Measurements from ENCODE around the gene HIRIP3.
"Not testable (repeated sequence)": the region's sequence is repeated elsewhere in the genome, so short reads cannot be mapped to it uniquely, and the experiment has no call there.

The HIRIP3 gene

DNA sequence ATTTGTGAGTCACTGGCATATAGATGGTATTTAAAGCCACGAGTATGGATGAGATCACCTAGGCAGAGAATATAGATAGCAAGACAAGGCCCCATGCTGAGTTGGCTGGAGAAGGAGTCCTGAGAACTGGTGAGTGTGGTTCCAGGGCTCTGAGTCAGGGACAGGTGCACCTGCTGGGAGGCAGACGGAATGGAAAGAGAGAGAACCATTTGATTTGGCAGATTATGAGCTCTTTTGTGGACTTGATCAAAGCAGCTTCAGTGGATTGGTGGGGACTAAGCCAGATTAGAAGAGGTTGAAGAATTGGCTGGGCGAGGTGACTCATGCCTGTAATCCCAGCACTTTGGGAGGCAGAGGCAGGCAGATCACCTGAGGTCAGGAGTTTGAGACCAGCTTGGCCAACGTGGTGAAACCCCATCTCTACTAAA, 23.3 kb upstream of the HIRIP3 start:
- Histone ChIP-seq H3K36me3 (replicated peaks) (no peaks in the 10 kb centered on the region), H3K4me3 (ENCODE audit: low read depth, low read length) (no peak overlapping the region), H3K27me3 (replicated peaks) (peaks cover 2% of the 10 kb centered on the region), H3K27ac (no peak overlapping the region)
- DNase-seq = peak; percentile 39
- in situ Hi-C loops (cut with HindIII; ENCODE audit: low pct_ligation_motif_present, low sequenced_read_pairs) = no loop called here
- no peak for TF ChIP-seq CTCF (IDR thresholded peaks at IDR 0.05; ENCODE audit: low read depth, low read length, missing control alignments)

GRCh38 chr16:30017937-30018336, 22.5 kb upstream of the HIRIP3 start:
- H3K4me3 ChIP-seq (ENCODE audit: low read depth, low read length); H3K27ac ChIP-seq; H3K36me3 ChIP-seq (replicated peaks); H3K27me3 ChIP-seq (replicated peaks); in situ Hi-C loops (cut with HindIII; ENCODE audit: low pct_ligation_motif_present, low sequenced_read_pairs); DNase-seq: not testable (repeated sequence)

GRCh38 chr16:30017277-30017656, 21.9 kb upstream of the HIRIP3 start:
- H3K27ac ChIP-seq = no peak overlapping the region
- DNase-seq = no peak
- in situ Hi-C loops (cut with HindIII; ENCODE audit: low pct_ligation_motif_present, low sequenced_read_pairs) = no loop called here
- no peaks in the 10 kb centered on the region for H3K27me3 ChIP-seq (replicated peaks)
- no peak overlapping the region for H3K4me3 ChIP-seq (ENCODE audit: low read depth, low read length)
- no peak for TF ChIP-seq CTCF (IDR thresholded peaks at IDR 0.05; ENCODE audit: low read depth, low read length, missing control alignments)
- H3K36me3 ChIP-seq (replicated peaks) = no peaks in the 10 kb centered on the region

DNA sequence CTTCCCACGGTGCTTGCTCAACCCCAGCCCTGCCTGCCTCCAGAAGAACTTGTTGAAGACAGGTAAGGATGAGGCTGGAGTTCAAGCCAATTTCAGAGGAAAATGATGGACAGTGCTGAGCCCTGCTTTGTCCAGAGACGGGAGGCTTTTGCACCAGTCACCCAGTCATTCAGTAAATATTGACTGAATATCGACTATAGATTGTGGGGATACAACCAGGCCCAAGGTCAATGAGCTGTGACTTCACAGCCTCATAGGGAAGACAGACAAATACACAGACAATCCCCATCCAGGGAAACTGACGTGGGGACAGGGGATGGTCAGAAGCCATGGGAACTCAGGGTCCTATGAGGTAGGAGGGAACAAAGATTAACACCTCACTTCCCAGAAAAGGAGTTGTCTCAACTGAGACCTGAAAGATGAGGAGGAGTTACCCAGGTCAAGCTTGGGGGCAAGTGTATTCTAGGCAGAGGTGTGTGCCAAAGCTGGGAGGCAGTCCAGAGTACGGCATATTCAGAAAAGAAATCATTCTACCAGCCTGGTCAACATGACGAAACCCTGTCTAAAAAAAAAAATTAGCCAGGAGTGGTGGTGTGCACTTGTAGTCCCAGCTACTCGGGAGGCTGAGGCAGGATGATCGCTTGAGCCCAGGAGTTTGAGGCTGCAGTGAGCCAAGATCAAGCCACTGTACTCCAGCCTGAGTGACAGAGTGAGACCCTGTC, 21.3 kb upstream of the HIRIP3 start:
- no peak for DNase-seq
- no peak for TF ChIP-seq CTCF (IDR thresholded peaks at IDR 0.05; ENCODE audit: low read depth, low read length, missing control alignments)
- Histone ChIP-seq H3K27me3 (replicated peaks) (peaks cover 4% of the 10 kb centered on the region), H3K4me3 (ENCODE audit: low read depth, low read length) (no peak overlapping the region), H3K27ac (no peak overlapping the region), H3K36me3 (replicated peaks) (no peaks in the 10 kb centered on the region)
- in situ Hi-C loops (cut with HindIII; ENCODE audit: low pct_ligation_motif_present, low sequenced_read_pairs) = no loop called here

DNA sequence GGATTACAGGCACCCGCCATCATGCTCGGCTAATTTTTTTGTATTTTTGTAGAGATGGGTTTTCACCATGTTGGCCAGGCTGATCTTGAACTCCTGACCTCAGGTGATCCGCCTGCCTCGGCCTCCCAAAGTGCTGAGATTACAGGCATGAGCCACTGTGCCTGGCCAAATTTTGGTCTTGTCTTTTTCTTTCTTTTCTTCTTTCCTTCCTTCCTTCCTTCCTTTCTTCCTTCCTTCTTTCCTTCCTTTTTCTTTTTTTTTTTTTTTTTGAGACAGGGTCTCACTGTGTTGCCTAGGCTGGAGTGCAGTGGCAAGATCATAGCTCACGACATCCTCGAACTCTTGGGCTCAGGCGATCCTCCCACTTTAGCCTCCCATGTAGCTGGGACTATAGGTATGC, 20.0 kb upstream of the HIRIP3 start:
- H3K27me3 ChIP-seq (replicated peaks) = peaks cover 12% of the 10 kb centered on the region
- H3K27ac ChIP-seq; in situ Hi-C loops (cut with HindIII; ENCODE audit: low pct_ligation_motif_present, low sequenced_read_pairs); DNase-seq; H3K4me3 ChIP-seq (ENCODE audit: low read depth, low read length); H3K36me3 ChIP-seq (replicated peaks): not testable (repeated sequence)

DNA sequence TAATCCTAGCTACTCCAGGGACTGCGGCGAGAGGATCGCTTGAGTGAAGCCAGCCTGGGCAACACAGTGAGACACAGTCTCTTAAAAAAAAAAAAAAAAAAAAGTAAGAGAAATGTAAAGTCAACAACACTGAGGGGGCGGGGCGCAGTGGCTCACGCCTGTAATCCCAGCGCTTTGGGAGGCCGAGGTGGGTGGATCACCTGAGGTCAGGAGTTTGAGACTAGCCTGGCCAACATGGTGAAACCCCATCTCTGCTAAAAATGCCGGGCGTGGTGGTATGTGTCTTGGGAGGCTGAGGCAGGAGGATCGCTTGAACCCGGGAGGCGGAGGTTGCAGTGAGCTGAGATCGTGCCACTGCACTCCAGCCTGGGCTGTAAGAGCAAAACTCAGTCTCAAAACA, 17.2 kb upstream of the HIRIP3 start:
- DNase-seq; H3K4me3 ChIP-seq (ENCODE audit: low read depth, low read length); in situ Hi-C loops (cut with HindIII; ENCODE audit: low pct_ligation_motif_present, low sequenced_read_pairs); H3K36me3 ChIP-seq (replicated peaks); H3K27ac ChIP-seq: not testable (repeated sequence)
- H3K27me3 ChIP-seq (replicated peaks) = peaks cover 19% of the 10 kb centered on the region

DNA sequence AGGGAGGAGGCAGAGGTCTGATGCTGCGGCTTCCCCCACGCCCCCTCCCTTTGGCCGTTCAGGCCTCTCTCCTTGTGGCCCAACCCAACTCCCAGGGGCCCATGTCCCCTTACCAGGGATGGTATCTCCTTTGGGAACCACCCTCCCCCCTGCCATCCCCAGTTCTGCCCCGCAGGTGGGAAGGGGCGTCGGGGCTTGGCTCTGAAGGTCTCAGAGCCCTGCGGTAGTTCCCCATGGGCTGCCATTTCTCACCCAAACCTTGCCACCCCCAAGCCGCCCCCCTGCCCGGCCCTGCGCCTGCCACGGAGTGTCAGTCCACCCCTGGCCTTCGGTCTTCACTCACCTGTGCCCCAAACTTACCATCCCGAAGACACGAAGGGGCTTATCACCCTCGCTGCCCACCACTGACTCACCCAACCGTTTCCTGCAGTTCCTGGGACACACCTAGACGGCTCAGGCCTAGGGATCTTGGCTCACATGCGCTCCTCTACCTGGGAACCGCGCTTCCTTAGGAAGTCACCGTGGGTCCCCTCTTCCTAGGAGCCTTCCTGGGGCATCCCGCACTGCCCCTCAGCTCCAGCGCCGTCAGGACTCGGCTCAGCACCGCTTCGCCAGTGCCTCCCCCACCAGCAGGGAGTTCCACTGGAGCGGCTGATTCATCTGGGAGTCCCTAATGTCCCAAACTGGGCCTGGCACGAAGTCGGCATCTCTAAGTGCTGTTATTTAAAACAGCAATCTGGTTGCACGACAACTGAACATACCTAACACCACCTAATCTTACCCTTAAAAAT, 16.5 kb upstream of the HIRIP3 start:
- Histone ChIP-seq H3K4me3 (ENCODE audit: low read depth, low read length) (no peak overlapping the region), H3K27ac (no peak overlapping the region), H3K36me3 (replicated peaks) (no peaks in the 10 kb centered on the region), H3K27me3 (replicated peaks) (peaks cover 19% of the 10 kb centered on the region)
- in situ Hi-C loops (cut with HindIII; ENCODE audit: low pct_ligation_motif_present, low sequenced_read_pairs) = no loop called here
- no peak for TF ChIP-seq CTCF (IDR thresholded peaks at IDR 0.05; ENCODE audit: low read depth, low read length, missing control alignments)
- no peak for DNase-seq

Data from brain microvascular endothelial cell (primary cell).